A673 (cell line): ENCODE data around the gene SNCB. TPM values are rescaled to one million over a fixed set of nuclear protein-coding genes. Genes with fewer than 3 reads are reported as not detected.

ENCODE experiments used
- BruUV-seq: library from RNA; stranded (reverse); fragments of 400-500 nt; replicated peaks from 2 replicates; lab custom pipeline; 2021; lab: Mats Ljungman, UMichigan
- CTCF ChIA-PET: fragments of 300-600 bp; sonication (Branson Sonifier 250); formaldehyde crosslinking; loops from one replicate; lab custom pipeline; 2022; ENCODE audit warnings: antibody characterized with exemption; lab: Charles Lee
- POLR2A ChIA-PET: fragments of 300-600 bp; sonication (Branson Sonifier 250); formaldehyde crosslinking; loops from one replicate; lab custom pipeline; 2022; ENCODE audit warnings: antibody characterized with exemption; ENCODE audit not compliant: low non-redundant PET; lab: Charles Lee
- DNase-seq: peaks from one replicate; pipeline ENCODE4 v3.0.0-alpha.2; 2015; ENCODE audit warnings: low spot score
- H3K27ac ChIP-seq: fragments of 200-600 bp; sonication (generic); 2 replicates; pipeline ENCODE4 v1.5.1; 2016; ENCODE audit warnings: mixed run types, low read depth, mild to moderate bottlenecking, mixed read lengths, antibody characterized with exemption, low read length; ENCODE audit not compliant: poor library complexity, severe bottlenecking
- H3K27me3 ChIP-seq: fragments of 200-600 bp; sonication (generic); replicated peaks from 2 replicates; pipeline ENCODE4 v1.6.1; 2017; ENCODE audit warnings: mixed run types, low read depth, mild to moderate bottlenecking, mixed read lengths, antibody characterized with exemption, low read length; ENCODE audit not compliant: insufficient read depth, poor library complexity
- H3K36me3 ChIP-seq: fragments of 200-600 bp; sonication (generic); 2 replicates; pipeline ENCODE4 v1.6.1; 2016; ENCODE audit warnings: mixed run types, mild to moderate bottlenecking, mixed read lengths, antibody characterized with exemption, low read length; ENCODE audit not compliant: insufficient read depth, poor library complexity, severe bottlenecking
- H3K4me1 ChIP-seq: fragments of 200-600 bp; sonication (generic); 2 replicates; pipeline ENCODE4 v1.6.1; 2017; ENCODE audit warnings: mixed run types, mild to moderate bottlenecking, mixed read lengths, antibody characterized with exemption, low read length; ENCODE audit not compliant: insufficient read depth, poor library complexity, severe bottlenecking
- H3K4me3 ChIP-seq: fragments of 200-600 bp; sonication (generic); 2 replicates; pipeline ENCODE4 v1.5.1; 2016; ENCODE audit warnings: low read depth, mixed run types, mild to moderate bottlenecking, mixed read lengths, low read length; ENCODE audit not compliant: poor library complexity, severe bottlenecking
- H3K9me3 ChIP-seq: fragments of 200-600 bp; sonication (generic); 2 replicates; pipeline ENCODE4 v1.6.1; 2016; ENCODE audit warnings: mixed run types, low read depth, mild to moderate bottlenecking, mixed read lengths, antibody characterized with exemption, low read length; ENCODE audit not compliant: poor library complexity, severe bottlenecking
- CTCF ChIP-seq: fragments of 300-800, 200-600 bp; sonication (generic); conservative IDR thresholded peaks from 2 replicates; pipeline ENCODE4 v1.5.1; 2017; ENCODE audit warnings: low read depth, mild to moderate bottlenecking, antibody characterized with exemption, low read length, moderate library complexity, mixed read lengths
- EZH2 ChIP-seq: fragments of 200-600 bp; sonication (generic); IDR thresholded peaks from 2 replicates; pipeline ENCODE4 v1.6.1; 2017; ENCODE audit warnings: borderline replicate concordance, low read depth, mild to moderate bottlenecking, mixed read lengths, antibody characterized with exemption, low read length; ENCODE audit not compliant: poor library complexity, severe bottlenecking
- intact Hi-C: fragments of 100-400 bp; cut with micrococcal nuclease; formaldehyde crosslinking; loops from one replicate; pipeline ENCODE4 v1.10.0; 2022; ENCODE audit not compliant: unreplicated experiment
- total RNA-seq: library from RNA; stranded (reverse); gene quantifications from 2 replicates; pipeline ENCODE4 v1.2.3, GENCODE V29; 2021

SNCB gene
- total RNA-seq, 1 experiment from 2014 or later: not detected

GRCh38 chr5:176606875-176607274, 23.5 kb downstream of the SNCB start:
- no peak overlapping the region for H3K27ac ChIP-seq

DNA sequence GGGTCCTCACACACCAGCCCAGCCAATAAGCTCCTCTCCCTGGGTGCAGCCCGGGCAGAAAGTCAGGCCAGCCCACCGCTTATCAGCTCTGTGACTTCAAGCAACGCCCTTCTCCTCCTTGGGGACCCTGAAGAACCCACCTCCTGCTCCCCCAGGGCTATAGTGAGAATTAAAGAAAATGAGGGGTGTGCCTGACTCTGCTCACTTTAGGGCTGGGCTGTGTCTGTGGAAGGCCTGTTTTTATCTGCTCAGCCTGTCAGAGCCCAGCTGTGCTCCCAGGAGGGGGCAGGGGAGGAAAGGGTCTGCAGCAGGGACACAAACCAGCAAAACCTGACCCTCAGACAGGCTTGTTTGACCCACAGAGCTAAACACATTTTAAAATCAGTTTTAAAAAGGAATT, 24.3 kb downstream of the SNCB start:
- Histone ChIP-seq H3K4me1 (peaks cover 9% of the 10 kb centered on the region), H3K36me3 (no peaks in the 10 kb centered on the region), H3K9me3 (no peaks in the 10 kb centered on the region), H3K27ac (peak overlapping the region; percentile 10), H3K27me3 (no peaks in the 10 kb centered on the region), H3K4me3 (no peak overlapping the region)
- DNase-seq: no peak
- POLR2A ChIA-PET: interaction anchor here (0.7 kb wide), 1 partner anchor 558 kb away, joined by 11 read pairs; no protein-coding TSS in a partner anchor
- intact Hi-C loops: no loop called here
- TF ChIP-seq CTCF (no peak), EZH2 (no peak)
- CTCF ChIA-PET: no interaction called here
- no TSS peak for BruUV-seq

More at GRCh38 chr5:176606875-176607274, 23.5 kb downstream of the SNCB start:
- Histone ChIP-seq H3K4me1 (peaks cover 9% of the 10 kb centered on the region), H3K36me3 (no peaks in the 10 kb centered on the region), H3K27me3 (no peaks in the 10 kb centered on the region), H3K4me3 (no peak overlapping the region), H3K9me3 (no peaks in the 10 kb centered on the region)
- intact Hi-C loops: no loop called here
- POLR2A ChIA-PET: no interaction called here
- CTCF ChIA-PET: no interaction called here
- no peak for TF ChIP-seq CTCF
- DNase-seq: no peak
- no TSS peak for BruUV-seq

- Histone ChIP-seq H3K4me3 (no peak overlapping the region), H3K4me1 (peaks cover 9% of the 10 kb centered on the region), H3K27ac (no peak overlapping the region), H3K9me3 (no peaks in the 10 kb centered on the region), H3K36me3 (no peaks in the 10 kb centered on the region), H3K27me3 (no peaks in the 10 kb centered on the region)
- intact Hi-C loops: no loop called here
- TF ChIP-seq CTCF (no peak), EZH2 (no peak)
- no peak for DNase-seq
- no TSS peak for BruUV-seq
- POLR2A ChIA-PET: no interaction called here
- CTCF ChIA-PET: no interaction called here
These were observed 27.2 kb downstream of the SNCB start for GRCh38 chr5:176603091-176603490.
